GM23338 (cell line): ENCODE results near the gene TWSG1. TPM values are rescaled to one million over a fixed set of nuclear protein-coding genes. Genes with fewer than 3 reads are reported as not detected.
A peak's percentile ranks its signal among the peaks of the same experiment; 100 is the strongest.

Source experiments
- ATAC-seq: fragments of 200-7000 bp; cut with Tn5 transposase; 3 replicates; pipeline ENCODE4 v1.9.1; 2020
- DNase-seq: peaks from one replicate; pipeline ENCODE4 v3.0.0-alpha.2; 2015; ENCODE audit warnings: low spot score
- H2AFZ ChIP-seq: fragments of 200-600 bp; sonication (generic); 2 replicates; pipeline ENCODE4 v1.8.0; 2016; ENCODE audit warnings: antibody characterized with exemption, mild to moderate bottlenecking, moderate library complexity
- H3F3A ChIP-seq: fragments of 200-600 bp; sonication (generic); replicated peaks from 2 replicates; pipeline ENCODE4 v1.8.0; 2017; ENCODE audit warnings: antibody characterized with exemption, mixed run types, low read depth
- H3K27ac ChIP-seq: fragments of 200-600 bp; sonication (generic); 2 replicates; pipeline ENCODE4 v1.6.1; 2016; ENCODE audit warnings: low read depth
- H3K27me3 ChIP-seq: fragments of 200-600 bp; sonication (generic); 2 replicates; pipeline ENCODE4 v1.8.0; 2016; ENCODE audit warnings: mild to moderate bottlenecking, mixed run types, moderate library complexity; ENCODE audit not compliant: insufficient read depth
- H3K36me3 ChIP-seq: fragments of 200-600 bp; sonication (generic); 2 replicates; pipeline ENCODE4 v1.8.0; 2016; ENCODE audit warnings: mild to moderate bottlenecking; ENCODE audit not compliant: insufficient read depth
- H3K4me1 ChIP-seq: fragments of 200-600 bp; sonication (generic); 2 replicates; pipeline ENCODE4 v1.8.0; 2016; ENCODE audit warnings: mild to moderate bottlenecking, moderate library complexity; ENCODE audit not compliant: insufficient read depth
- H3K4me2 ChIP-seq: fragments of 200-600 bp; sonication (generic); 2 replicates; pipeline ENCODE4 v1.7.1; 2017; ENCODE audit warnings: mixed run types
- H3K4me3 ChIP-seq: fragments of 200-600 bp; sonication (generic); 2 replicates; pipeline ENCODE4 v1.6.1; 2016; ENCODE audit warnings: mixed run types
- H3K79me2 ChIP-seq: fragments of 200-600 bp; sonication (generic); replicated peaks from 2 replicates; pipeline ENCODE4 v1.8.0; 2017; ENCODE audit warnings: mild to moderate bottlenecking; ENCODE audit not compliant: insufficient read depth
- H3K9me2 ChIP-seq: fragments of 200-600 bp; sonication (generic); 2 replicates; pipeline ENCODE4 v1.8.0; 2017; ENCODE audit not compliant: insufficient read depth
- H4K20me1 ChIP-seq: fragments of 200-600 bp; sonication (generic); replicated peaks from 2 replicates; pipeline ENCODE4 v1.8.0; 2017; ENCODE audit warnings: mild to moderate bottlenecking; ENCODE audit not compliant: insufficient read depth
- H3K27ac Mint-ChIP-seq: 2 replicates; pipeline ENCODE4 v1.8.0; 2020; ENCODE audit warnings: inconsistent platforms, mild to moderate bottlenecking, moderate library complexity, mixed read lengths
- H3K27me3 Mint-ChIP-seq: 3 replicates; pipeline ENCODE4 v1.8.0; 2022; ENCODE audit warnings: low read depth, mild to moderate bottlenecking, moderate library complexity, mixed read lengths, inconsistent platforms; ENCODE audit not compliant: insufficient read depth, poor library complexity
- H3K36me3 Mint-ChIP-seq: 3 replicates; pipeline ENCODE4 v1.8.0; 2021; ENCODE audit warnings: low read depth, mild to moderate bottlenecking, inconsistent platforms, moderate library complexity, mixed read lengths
- H3K4me1 Mint-ChIP-seq: 3 replicates; pipeline ENCODE4 v1.8.0; 2020; ENCODE audit warnings: mild to moderate bottlenecking, inconsistent platforms, mixed read lengths
- H3K4me3 Mint-ChIP-seq: 3 replicates; pipeline ENCODE4 v1.8.0; 2021; ENCODE audit warnings: moderate library complexity, mild to moderate bottlenecking, inconsistent platforms, mixed read lengths
- H3K9me3 Mint-ChIP-seq: 3 replicates; pipeline ENCODE4 v1.8.0; 2020; ENCODE audit warnings: moderate library complexity, mild to moderate bottlenecking, inconsistent platforms, mixed read lengths
- CREB1 ChIP-seq: fragments of 250-450 bp; sonication (Bioruptor Pico); IDR thresholded peaks from 2 replicates; pipeline ENCODE4 v1.5.0; 2020; ENCODE audit warnings: low read depth, mild to moderate bottlenecking, moderate library complexity
- CTCF ChIP-seq, 2 experiments: fragments of 200-600 bp in 1 of 2; sonication (generic) in 1 of 2; conservative IDR thresholded peaks; 2 replicates each; pipeline versions ENCODE4 v1.5.1 to v1.6.1; 2016 to 2017; ENCODE audit warnings: antibody characterized with exemption in 2 of 2, low read depth in 2 of 2, mild to moderate bottlenecking in 2 of 2, moderate library complexity in 1 of 2
- EZH2phosphoT487 ChIP-seq: fragments of 200-600 bp; sonication (generic); IDR thresholded peaks from one replicate; pipeline ENCODE4 v1.8.1; 2018; ENCODE audit warnings: antibody characterized with exemption; ENCODE audit not compliant: unreplicated experiment
- NANOG ChIP-seq: IDR thresholded peaks from 2 replicates; pipeline ENCODE4 v1.6.1; 2016; ENCODE audit warnings: antibody characterized with exemption, borderline replicate concordance
- POLR2AphosphoS5 ChIP-seq: IDR thresholded peaks from 2 replicates; pipeline ENCODE4 v1.6.1; 2016; ENCODE audit warnings: antibody characterized with exemption, low read depth
- ZNF462 ChIP-seq: fragments of 250-450 bp; sonication (Bioruptor Pico); IDR thresholded peaks from 2 replicates; pipeline ENCODE4 v1.5.0; 2020; ENCODE audit warnings: mild to moderate bottlenecking, moderate library complexity
- polyA plus RNA-seq: library from polyadenylated mRNA; unstranded; fragments of >200 nt; fragmentation: Nextera tagmentation; extraction: Ambion mirVana; gene quantifications from 2 replicates; pipeline ENCODE4 v1.2.1, GENCODE V29; 2016
- total RNA-seq: library from RNA; depleted of rRNA; stranded (reverse); fragments of >200 nt; shearing (Covaris generic); gene quantifications from 2 replicates; pipeline ENCODE4 v1.2.3, GENCODE V29; 2014
- TF ChIP-seq, protein P1 (sequence below): IDR thresholded peaks from one replicate; pipeline ENCODE4 v1.6.1; 2018; ENCODE audit warnings: antibody characterized with exemption; ENCODE audit not compliant: unreplicated experiment

TWSG1 gene
- total and polyA plus RNA-seq, 2 experiments from 2014 or later = 11.5 to 29.1 TPM

- H3F3A ChIP-seq = no peaks in the 10 kb centered on the region
- DNase-seq (no peak), ATAC-seq (0 out of 3 replicates have a peak, but pooled peaks have one; percentile 30)
- no peak overlapping the region for H2AFZ ChIP-seq
- no peaks in the 10 kb centered on the region for H3K79me2 ChIP-seq
- TF ChIP-seq CTCF (conservative IDR thresholded peaks at IDR 0.05; ENCODE audit: low read depth in 2 of 2) (peak; percentile 26 to 48; a peak in 3 of 4 replicates), ZNF462 (CRISPR knock-in tag) (no peak)
- no peaks in the 10 kb centered on the region for H3K27me3 ChIP-seq
- H3K4me1 ChIP-seq = no peaks in the 10 kb centered on the region
- H3K4me3 ChIP-seq = no peak overlapping the region
- Mint-ChIP-seq H3K4me3 (no peak overlapping the region), H3K4me1 (no peaks in the 10 kb centered on the region), H3K36me3 (peaks cover 25% of the 10 kb centered on the region), H3K27me3 (no peaks in the 10 kb centered on the region), H3K27ac (no peak overlapping the region), H3K9me3 (peaks cover 10% of the 10 kb centered on the region)
- H3K4me2 ChIP-seq = no peak overlapping the region
- H3K9me2 ChIP-seq = no peaks in the 10 kb centered on the region; the same call in 1 of the 2 replicates
- H4K20me1 ChIP-seq = no peaks in the 10 kb centered on the region
- no peak overlapping the region for H3K27ac ChIP-seq
- no peaks in the 10 kb centered on the region for H3K36me3 ChIP-seq
Measured at GRCh38 chr18:9392726-9393125, 58.2 kb downstream of the TWSG1 start.

GRCh38 chr18:9394046-9394445 is 59.5 kb downstream of the TWSG1 start:
- TF ChIP-seq CREB1 (CRISPR knock-in tag) (no peak), CTCF (conservative IDR thresholded peaks at IDR 0.05; ENCODE audit: low read depth in 2 of 2) (no peak), EZH2phosphoT487 (no peak), NANOG (no peak), POLR2AphosphoS5 (no peak)
- TF ChIP-seq, protein P1, sequence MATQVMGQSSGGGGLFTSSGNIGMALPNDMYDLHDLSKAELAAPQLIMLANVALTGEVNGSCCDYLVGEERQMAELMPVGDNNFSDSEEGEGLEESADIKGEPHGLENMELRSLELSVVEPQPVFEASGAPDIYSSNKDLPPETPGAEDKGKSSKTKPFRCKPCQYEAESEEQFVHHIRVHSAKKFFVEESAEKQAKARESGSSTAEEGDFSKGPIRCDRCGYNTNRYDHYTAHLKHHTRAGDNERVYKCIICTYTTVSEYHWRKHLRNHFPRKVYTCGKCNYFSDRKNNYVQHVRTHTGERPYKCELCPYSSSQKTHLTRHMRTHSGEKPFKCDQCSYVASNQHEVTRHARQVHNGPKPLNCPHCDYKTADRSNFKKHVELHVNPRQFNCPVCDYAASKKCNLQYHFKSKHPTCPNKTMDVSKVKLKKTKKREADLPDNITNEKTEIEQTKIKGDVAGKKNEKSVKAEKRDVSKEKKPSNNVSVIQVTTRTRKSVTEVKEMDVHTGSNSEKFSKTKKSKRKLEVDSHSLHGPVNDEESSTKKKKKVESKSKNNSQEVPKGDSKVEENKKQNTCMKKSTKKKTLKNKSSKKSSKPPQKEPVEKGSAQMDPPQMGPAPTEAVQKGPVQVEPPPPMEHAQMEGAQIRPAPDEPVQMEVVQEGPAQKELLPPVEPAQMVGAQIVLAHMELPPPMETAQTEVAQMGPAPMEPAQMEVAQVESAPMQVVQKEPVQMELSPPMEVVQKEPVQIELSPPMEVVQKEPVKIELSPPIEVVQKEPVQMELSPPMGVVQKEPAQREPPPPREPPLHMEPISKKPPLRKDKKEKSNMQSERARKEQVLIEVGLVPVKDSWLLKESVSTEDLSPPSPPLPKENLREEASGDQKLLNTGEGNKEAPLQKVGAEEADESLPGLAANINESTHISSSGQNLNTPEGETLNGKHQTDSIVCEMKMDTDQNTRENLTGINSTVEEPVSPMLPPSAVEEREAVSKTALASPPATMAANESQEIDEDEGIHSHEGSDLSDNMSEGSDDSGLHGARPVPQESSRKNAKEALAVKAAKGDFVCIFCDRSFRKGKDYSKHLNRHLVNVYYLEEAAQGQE = no peak
- Histone ChIP-seq H4K20me1 (no peaks in the 10 kb centered on the region), H3K9me2 (no peaks in the 10 kb centered on the region; the same call in 1 of the 2 replicates), H3K27ac (no peak overlapping the region), H3K27me3 (no peaks in the 10 kb centered on the region), H3K4me2 (no peak overlapping the region), H3K36me3 (no peaks in the 10 kb centered on the region), H3K79me2 (no peaks in the 10 kb centered on the region), H3F3A (no peaks in the 10 kb centered on the region), H3K4me3 (no peak overlapping the region), H3K4me1 (no peaks in the 10 kb centered on the region), H2AFZ (no peak overlapping the region)
- no peak for ATAC-seq
- Mint-ChIP-seq H3K27ac (no peak overlapping the region; the same call in 1 of the 2 replicates), H3K27me3 (no peaks in the 10 kb centered on the region), H3K36me3 (peaks cover 25% of the 10 kb centered on the region), H3K4me3 (no peak overlapping the region), H3K4me1 (no peaks in the 10 kb centered on the region), H3K9me3 (peaks cover 10% of the 10 kb centered on the region)
- no peak for DNase-seq
